Spinal cord (tissue), 10 donors: Measurements from ENCODE around the gene SUMF2. TPM values are rescaled to one million over a fixed set of nuclear protein-coding genes. Genes with fewer than 3 reads are reported as not detected.

Experiments
- DNase-seq, 6 donors: peaks; one replicate each; pipeline versions ENCODE4 v3.0.0 to v3.0.0-alpha.2; 2013 to 2015; ENCODE audit warnings: low spot score in 6 of 6, low read depth in 4 of 6
- H3K27ac ChIP-seq: one replicate; pipeline ENCODE4 v1.5.1; 2013; ENCODE audit warnings: low read depth, low read length, control low read depth
- H3K27me3 ChIP-seq: one replicate; pipeline ENCODE4 v1.6.1; 2013; ENCODE audit warnings: low read length; ENCODE audit not compliant: control insufficient read depth, insufficient read depth
- H3K36me3 ChIP-seq: one replicate; pipeline ENCODE4 v1.6.1; 2013; ENCODE audit warnings: low read length; ENCODE audit not compliant: control insufficient read depth, insufficient read depth
- H3K4me1 ChIP-seq: one replicate; pipeline ENCODE4 v1.6.1; 2013; ENCODE audit warnings: low read length; ENCODE audit not compliant: control insufficient read depth, insufficient read depth
- H3K4me3 ChIP-seq: one replicate; pipeline ENCODE4 v1.5.1; 2013; ENCODE audit warnings: low read depth, low read length, control low read depth
- H3K9me3 ChIP-seq: one replicate; pipeline ENCODE4 v1.6.1; 2013; ENCODE audit warnings: low read length; ENCODE audit not compliant: control insufficient read depth, insufficient read depth
- WGBS: methylation state at CpG from one replicate; pipeline ENCODE4 v1.1.5; 2013; ENCODE audit warnings: missing lambda C conversion rate; ENCODE audit not compliant: insufficient coverage; 5-methylcytosine and 5-hydroxymethylcytosine counted together
- polyA plus RNA-seq, 2 donors: library from polyadenylated mRNA; unstranded; fragments of 120-200 nt; gene quantifications; one replicate each; pipeline ENCODE4 v1.2.1, GENCODE V29; 2013; ENCODE audit not compliant: insufficient read length in 2 of 2
- small RNA-seq: library from RNA; depleted of rRNA; stranded (forward); fragments of <200 nt; gene quantifications from one replicate; pipeline ENCODE3, GENCODE V24; 2014; ENCODE audit warnings: low replicate concordance
- total RNA-seq, 2 donors: library from RNA; depleted of rRNA in 1 of 2; stranded (reverse); fragments of 120-200 nt in 1 of 2; fragments of >200 nt in 1 of 2; gene quantifications; one replicate each; pipeline versions ENCODE4 v1.2.3 to v1.2.4, GENCODE V29; 2013 to 2014
- donor health status: healthy.

The SUMF2 gene
- total and polyA plus RNA-seq, 4 donors: 101 to 138 (median 118) TPM

DNA sequence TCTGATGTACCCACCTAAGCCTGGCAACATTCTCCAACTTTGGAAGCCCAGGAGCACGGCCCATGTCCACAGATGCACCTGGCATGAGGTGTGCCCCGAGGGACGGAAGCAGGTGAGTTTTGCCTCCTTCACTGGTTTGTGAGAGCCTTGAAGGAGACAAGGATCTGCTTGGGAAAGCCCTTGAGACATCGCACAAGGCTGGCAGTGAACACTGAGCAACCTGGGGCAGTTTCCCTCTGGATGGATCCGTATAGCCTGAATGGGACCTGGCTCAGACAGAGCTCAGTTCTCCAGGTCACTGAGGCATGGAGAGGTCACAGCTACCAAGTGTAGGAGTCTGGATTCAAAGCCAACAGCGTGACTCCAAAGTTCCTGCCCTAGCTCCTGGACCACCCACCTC, 60.9 kb downstream of the SUMF2 start:
- no peak for DNase-seq

DNA sequence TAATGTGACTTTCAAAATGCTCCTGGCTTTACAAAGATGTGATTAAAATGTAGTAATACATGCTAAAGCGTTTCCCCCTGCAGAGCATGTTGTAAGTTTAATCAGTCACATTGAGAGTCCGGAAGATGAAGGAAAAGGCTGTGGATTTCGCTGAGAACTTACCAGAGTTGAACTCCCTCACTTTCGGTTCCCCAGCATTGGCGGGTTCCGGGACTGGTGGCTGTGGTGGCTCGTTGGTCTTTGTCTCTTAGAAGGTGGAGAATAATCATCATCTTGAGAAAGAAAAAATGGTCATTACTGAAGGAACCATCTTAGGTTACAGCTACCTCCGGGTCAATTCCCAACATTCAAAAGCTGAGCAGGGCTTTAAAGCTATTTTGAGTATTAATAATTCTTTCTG, 61.7 kb downstream of the SUMF2 start:
- H3K27ac ChIP-seq: no peak overlapping the region
- no peaks in the 10 kb centered on the region for H3K4me1 ChIP-seq
- no peak for DNase-seq
- no peaks in the 10 kb centered on the region for H3K9me3 ChIP-seq
- no peaks in the 10 kb centered on the region for H3K27me3 ChIP-seq
- no peak overlapping the region for H3K4me3 ChIP-seq
- H3K36me3 ChIP-seq: no peaks in the 10 kb centered on the region
- 86% methylated on average over 3 of the region's 8 CpGs for WGBS

More for the DNA sequence above, 60.9 kb downstream of the SUMF2 start:
- no peaks in the 10 kb centered on the region for H3K9me3 ChIP-seq
- no peak overlapping the region for H3K27ac ChIP-seq
- H3K27me3 ChIP-seq: no peaks in the 10 kb centered on the region
- H3K4me1 ChIP-seq: no peaks in the 10 kb centered on the region
- H3K36me3 ChIP-seq: no peaks in the 10 kb centered on the region
- H3K4me3 ChIP-seq: no peak overlapping the region
- 75% methylated on average over 5 of the region's 6 CpGs for WGBS

DNA sequence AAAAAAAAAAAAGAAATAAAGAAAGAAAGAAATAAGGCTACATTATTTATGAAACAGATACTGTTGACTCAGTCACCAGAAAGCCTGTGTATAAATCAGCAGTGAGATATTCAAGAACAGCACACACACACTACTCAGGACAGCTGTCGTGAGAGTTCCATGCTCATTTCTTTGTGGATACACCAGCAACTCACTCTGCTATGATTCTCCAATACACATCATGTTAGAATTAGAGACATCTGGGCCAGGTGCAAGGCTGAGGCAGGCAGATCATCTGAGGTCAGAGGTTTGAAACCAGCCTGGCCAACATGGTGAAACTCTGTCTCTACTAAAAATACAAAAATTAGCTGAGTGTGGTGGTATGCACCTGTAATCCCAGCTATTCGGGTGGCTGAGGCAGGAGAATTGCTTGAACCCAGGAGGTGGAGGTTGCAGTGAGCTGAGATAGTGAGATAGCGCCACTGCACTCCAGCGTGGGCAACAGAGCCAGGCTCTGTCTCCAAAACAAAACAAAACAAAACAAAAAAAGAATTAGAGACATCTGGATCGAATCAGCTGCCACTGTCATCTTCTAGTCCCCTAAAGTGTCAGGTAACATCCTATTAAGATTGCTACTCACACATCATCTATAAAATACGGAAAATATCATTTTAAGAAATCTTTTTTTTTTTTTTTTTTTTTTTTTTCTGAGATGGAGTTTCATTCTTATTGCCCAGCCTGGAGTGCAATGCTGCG, 63.3 kb downstream of the SUMF2 start:
- H3K4me3 ChIP-seq: no peak overlapping the region
- WGBS: no CpG with 5 or more reads among the region's 7 CpGs
- DNase-seq: no peak
- H3K4me1 ChIP-seq: no peaks in the 10 kb centered on the region
- H3K27ac ChIP-seq: no peak overlapping the region
- H3K9me3 ChIP-seq: no peaks in the 10 kb centered on the region
- no peaks in the 10 kb centered on the region for H3K27me3 ChIP-seq
- H3K36me3 ChIP-seq: no peaks in the 10 kb centered on the region

Small RNA genes lying within 50 kb of the gene (small RNA-seq; reads per million reads assigned to genes)
- gene SNORA15: not detected
- not detected for gene SNORA22B

Other genes with a start within 250 kb of the SUMF2 start
- gene SEPTIN14, start 201.5 kb upstream of the SUMF2 start, total RNA-seq: not detected
- under 1 TPM; 0.38 to 0.47 TPM for gene SEPTIN14, start 201.5 kb upstream of the SUMF2 start, polyA plus RNA-seq
- gene ZNF713, start 176.8 kb upstream of the SUMF2 start, total RNA-seq: 10 to 100 TPM; 14.9 to 24.7 TPM
- 10 to 100 TPM; 14.4 to 21.6 TPM for gene ZNF713, start 176.8 kb upstream of the SUMF2 start, polyA plus RNA-seq
- gene MRPS17, start 112.4 kb upstream of the SUMF2 start, total RNA-seq: 10 to 100 TPM; 18.5 to 20.0 TPM
- 10 to 100 TPM; 19.1 to 20.2 TPM for gene MRPS17, start 112.4 kb upstream of the SUMF2 start, polyA plus RNA-seq
- gene NIPSNAP2, start 99.7 kb upstream of the SUMF2 start, total RNA-seq: 10 to 100 TPM; 70.9 to 77.3 TPM
- 10 to 100 TPM; 85.7 to 95.7 TPM for gene NIPSNAP2, start 99.7 kb upstream of the SUMF2 start, polyA plus RNA-seq
- gene PSPH, start 12.8 kb upstream of the SUMF2 start, total RNA-seq: 10 to 100 TPM; 28.7 to 30.9 TPM
- 10 to 100 TPM; 42.2 to 42.4 TPM for gene PSPH, start 12.8 kb upstream of the SUMF2 start, polyA plus RNA-seq
- 100 to 1,000 TPM; 118 to 138 TPM for gene CCT6A, start 12.5 kb upstream of the SUMF2 start, total RNA-seq
- gene CCT6A, start 12.5 kb upstream of the SUMF2 start, polyA plus RNA-seq: 100 to 1,000 TPM; 167 to 193 TPM
- 1 to 10 TPM; 6.5 to 7.9 TPM for gene PHKG1, start 28.7 kb downstream of the SUMF2 start, total RNA-seq
- 10 to 100 TPM; 14.4 to 14.9 TPM for gene PHKG1, start 28.7 kb downstream of the SUMF2 start, polyA plus RNA-seq
- 100 to 1,000 TPM; 182 to 466 TPM for gene CHCHD2, start 42.2 kb downstream of the SUMF2 start, total RNA-seq
- 100 to 1,000 TPM; 297 to 334 TPM for gene CHCHD2, start 42.2 kb downstream of the SUMF2 start, polyA plus RNA-seq
- gene NUPR2, start 52.1 kb downstream of the SUMF2 start, total RNA-seq: 1 to 10 TPM in 1 of 2 donors, under 1 TPM in 1; 0.50 to 1.7 TPM
- gene NUPR2, start 52.1 kb downstream of the SUMF2 start, polyA plus RNA-seq: 1 to 10 TPM; 1.5 to 1.6 TPM